Fibroblast of skin of left quadriceps (primary cell): Measurements from ENCODE around the gene DPYD.

Experiments used
- DNase-seq, 2 experiments: peaks; one replicate each; pipeline ENCODE4 v3.0.0-alpha.2; 2013; ENCODE audit warnings: low read depth in 2 of 2

Gene DPYD

DNA sequence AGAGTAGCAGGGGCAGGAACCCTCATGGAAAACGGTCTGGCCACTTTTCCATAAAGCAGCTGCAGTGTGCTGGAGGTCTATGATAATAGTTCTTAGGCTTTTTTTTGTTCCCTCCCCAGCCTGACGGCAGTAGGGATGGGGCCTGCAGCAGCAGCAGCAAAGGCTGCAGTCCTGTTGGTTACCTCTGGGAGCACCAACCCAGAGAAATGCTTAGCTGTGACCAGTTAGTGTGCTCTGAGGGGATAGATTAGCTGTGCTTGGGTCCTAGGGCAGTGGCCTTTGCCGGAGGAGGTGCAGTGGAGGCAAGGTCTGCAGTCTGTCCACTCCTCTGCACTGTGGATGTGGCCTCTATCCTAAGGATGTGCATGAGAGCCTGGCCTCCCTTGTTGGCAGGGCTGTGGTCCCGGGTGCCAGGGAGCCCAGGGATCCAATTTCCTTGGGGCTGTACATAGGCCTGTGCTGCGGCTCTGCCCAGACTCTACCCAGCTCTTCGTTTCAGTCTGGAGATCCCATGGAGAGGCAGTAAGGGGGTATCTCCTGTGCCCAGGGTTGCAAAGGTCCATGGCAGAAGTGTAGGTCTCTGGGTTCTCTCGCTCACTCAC, 876.6 kb downstream of the DPYD start:
- DNase-seq: no peak

DNA sequence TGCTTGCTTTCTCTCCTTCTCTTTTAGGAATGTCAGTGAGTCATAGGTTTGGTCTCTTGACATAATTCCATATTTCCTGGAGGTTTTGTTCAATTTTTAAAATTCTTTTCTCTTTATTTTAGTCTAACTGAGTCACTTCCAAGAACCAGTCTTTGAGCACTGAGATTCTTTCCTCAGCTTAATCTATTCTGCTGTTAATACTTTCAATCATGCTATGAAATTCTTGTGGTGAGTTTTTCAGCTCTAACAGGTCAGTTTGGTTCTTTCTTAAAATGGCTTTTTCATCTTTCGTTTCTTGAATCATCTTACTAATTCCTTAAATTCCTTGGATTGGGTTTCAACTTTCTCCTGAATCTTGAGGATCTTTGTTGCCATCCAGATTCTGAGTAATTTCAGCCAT, 878.3 kb downstream of the DPYD start:
- DNase-seq: peak in 1 of 2 experiments; percentile 12

DNA sequence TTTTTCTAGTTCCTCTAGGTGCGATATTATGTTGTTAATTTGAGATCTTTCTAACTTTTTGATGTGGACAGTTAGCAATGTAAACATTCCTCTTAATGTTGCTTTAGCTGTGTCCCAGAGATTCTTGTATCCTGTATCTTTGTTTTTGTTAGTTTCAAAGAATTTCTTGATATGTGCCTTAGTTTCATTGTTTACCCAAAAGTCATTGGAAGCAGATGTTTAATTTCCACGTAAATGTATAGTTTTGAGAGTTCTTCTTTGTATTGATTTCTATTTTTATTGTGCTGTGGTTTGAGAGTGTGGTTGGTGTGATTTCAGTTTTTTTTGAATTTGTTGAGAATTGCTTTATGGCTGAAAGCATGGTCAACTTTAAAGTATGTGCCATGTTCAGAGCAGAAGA, 879.8 kb downstream of the DPYD start:
- DNase-seq: no peak

DNA sequence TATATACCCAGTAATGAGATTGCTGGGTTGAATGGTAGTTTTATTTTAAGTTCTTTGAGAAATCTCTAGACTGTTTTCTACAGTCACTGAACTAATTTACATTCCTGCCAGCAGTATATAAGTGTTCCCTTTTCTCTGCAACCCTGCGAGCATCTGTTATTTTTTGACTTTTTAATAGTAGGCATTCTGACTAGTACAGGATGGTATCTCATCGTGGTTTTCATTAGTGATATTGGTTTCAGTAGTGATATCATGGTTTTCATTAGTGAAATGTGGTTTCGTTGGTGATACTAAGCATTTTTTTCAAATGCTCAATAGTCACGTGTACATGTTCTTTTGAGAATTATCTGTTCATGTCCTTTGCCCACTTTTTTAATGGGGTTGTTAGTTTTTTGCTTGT, 882.4 kb downstream of the DPYD start:
- DNase-seq: peak; percentile 62 to 63

DNA sequence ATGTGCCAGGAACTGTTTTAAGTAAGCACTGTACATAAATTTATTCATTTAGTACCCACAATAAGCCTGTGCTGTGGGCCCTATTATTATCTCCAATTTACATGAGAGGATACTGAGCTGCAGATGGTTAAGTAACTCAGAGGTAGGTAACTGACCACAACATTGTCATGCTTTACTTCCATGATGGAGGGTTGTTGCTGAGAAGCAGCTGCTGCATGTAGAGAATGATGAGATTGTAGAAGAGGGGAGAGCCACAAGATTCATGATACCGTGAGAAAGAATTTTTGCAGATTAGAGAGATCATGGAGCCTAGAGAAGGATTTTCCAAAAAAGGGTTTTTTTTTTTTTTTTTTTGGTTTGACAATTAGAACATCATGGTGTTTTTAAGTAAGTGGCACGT, 886.2 kb downstream of the DPYD start:
- DNase-seq: no peak

DNA sequence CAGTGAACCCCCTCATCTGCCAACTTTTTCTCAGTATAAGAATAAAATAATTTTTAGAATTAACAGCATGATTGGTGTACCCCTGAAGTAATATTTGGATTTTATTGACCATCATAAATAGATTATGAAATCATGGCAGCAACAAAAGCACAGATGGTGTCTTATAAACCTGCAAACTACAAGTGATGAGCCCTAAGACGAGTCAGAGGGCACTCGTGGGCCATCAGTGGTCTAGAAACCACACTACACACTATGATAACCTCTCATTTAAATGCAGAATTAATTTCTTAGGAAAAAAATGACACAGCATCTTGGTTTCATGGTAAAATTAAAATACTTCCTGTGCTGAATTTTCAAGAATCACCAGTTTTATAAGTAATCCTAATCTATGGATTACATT, 886.9 kb downstream of the DPYD start:
- DNase-seq: no peak
